Occipital lobe (tissue), 2 donors: ENCODE results near the gene TFE3. TPM values are rescaled to one million over a fixed set of nuclear protein-coding genes. Genes with fewer than 3 reads are reported as not detected.

Source experiments
- DNase-seq: peaks from one replicate; lab custom pipeline; 2025; lab: John Stamatoyannopoulos, UW
- total RNA-seq: library from RNA; depleted of rRNA; stranded (reverse); fragments of >200 nt; gene quantifications from one replicate; pipeline ENCODE4 v1.2.3, GENCODE V29; 2014

Gene TFE3, protein sequence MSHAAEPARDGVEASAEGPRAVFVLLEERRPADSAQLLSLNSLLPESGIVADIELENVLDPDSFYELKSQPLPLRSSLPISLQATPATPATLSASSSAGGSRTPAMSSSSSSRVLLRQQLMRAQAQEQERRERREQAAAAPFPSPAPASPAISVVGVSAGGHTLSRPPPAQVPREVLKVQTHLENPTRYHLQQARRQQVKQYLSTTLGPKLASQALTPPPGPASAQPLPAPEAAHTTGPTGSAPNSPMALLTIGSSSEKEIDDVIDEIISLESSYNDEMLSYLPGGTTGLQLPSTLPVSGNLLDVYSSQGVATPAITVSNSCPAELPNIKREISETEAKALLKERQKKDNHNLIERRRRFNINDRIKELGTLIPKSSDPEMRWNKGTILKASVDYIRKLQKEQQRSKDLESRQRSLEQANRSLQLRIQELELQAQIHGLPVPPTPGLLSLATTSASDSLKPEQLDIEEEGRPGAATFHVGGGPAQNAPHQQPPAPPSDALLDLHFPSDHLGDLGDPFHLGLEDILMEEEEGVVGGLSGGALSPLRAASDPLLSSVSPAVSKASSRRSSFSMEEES
- 8.1 TPM for total RNA-seq

DNA sequence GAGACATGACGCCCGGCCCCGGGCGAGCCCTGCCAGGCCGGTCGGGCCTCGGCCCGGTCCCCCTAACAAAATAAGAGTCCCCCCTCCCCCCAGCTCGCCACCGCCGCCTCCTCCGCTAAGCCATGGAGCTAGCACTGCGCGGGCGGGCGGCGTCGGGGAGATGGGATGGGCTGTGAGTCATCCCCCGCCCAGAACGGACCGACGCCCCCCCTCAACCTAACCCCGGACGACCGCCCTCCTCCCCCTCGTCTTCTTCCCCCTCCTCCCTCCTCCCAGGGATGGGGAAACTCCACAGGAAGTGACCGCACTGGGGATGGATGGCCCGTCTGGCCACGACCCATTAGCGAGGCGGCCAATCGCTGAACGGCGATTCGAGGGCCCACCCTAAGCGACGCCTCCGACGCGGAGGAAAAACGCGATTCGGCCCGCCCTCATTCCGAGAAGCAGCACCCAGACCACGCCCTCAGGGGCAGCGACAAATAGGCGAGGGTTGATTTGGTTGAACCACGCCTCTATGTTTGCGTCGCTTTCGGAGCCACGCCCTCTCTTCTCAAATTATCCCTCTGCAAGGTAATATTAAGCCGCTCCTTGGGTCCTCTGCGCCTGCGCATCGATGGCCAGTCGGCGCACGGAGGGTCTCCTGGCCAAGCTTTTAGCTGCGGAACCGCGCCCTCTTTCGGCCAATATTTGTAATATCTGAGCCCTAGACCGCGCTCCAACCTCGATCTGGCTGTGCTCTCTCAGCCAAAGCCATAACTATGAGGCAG, at the start of gene TFE3:
Gene TFE3 (minus strand): TSS at position 138 of the 767 bp plus-strand sequence. CDS start 131 bp downstream, at position 7.
- peak; percentile 93 for DNase-seq

DNA sequence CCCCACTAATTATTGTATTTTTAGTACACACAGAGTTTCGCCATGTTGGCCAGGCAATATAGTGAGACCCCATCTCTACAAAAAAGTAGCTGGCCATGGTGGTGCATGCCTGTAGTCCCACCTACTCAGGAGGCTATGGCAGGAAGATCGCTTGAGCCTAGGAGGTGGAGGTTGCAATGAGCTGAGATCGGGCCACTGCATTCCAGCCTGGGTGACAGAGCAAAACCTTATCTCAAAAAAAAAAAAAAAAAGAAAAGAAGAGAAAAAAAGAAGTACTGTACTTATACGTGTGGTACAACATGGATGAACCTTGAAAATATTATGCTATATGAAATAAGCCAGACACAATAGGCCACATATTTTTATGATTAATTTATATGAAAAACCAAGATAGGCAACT, 46.4 kb upstream of the TFE3 start:
- DNase-seq = no peak

DNA sequence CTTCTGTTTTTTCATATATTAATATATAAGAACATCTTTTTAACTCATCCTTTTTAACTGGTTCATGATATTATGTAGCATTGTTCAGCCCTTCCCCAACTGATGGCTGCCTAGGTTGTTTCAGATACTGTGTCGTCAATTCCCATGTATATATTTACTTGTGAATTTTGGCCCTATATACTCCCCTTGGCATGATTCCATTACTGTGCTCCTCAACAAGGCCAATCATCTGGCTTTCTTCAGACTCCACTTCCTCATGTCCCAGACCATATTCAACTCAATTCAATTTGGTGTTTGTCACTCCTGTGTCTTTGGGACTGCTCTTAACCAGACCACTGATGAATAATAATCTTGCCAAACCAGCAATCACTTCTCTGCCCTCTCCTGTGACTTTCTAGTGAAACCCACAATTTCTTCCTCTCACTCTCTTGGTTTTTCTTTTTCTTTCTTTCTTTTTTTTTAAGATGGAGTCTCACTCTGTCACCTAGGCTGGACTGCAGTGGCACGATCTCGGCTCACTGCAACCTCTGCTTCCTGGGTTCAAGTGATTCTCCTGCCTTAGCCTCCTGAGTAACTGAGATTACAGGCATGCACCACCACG, 39.2 kb upstream of the TFE3 start:
- no peak for DNase-seq

DNA sequence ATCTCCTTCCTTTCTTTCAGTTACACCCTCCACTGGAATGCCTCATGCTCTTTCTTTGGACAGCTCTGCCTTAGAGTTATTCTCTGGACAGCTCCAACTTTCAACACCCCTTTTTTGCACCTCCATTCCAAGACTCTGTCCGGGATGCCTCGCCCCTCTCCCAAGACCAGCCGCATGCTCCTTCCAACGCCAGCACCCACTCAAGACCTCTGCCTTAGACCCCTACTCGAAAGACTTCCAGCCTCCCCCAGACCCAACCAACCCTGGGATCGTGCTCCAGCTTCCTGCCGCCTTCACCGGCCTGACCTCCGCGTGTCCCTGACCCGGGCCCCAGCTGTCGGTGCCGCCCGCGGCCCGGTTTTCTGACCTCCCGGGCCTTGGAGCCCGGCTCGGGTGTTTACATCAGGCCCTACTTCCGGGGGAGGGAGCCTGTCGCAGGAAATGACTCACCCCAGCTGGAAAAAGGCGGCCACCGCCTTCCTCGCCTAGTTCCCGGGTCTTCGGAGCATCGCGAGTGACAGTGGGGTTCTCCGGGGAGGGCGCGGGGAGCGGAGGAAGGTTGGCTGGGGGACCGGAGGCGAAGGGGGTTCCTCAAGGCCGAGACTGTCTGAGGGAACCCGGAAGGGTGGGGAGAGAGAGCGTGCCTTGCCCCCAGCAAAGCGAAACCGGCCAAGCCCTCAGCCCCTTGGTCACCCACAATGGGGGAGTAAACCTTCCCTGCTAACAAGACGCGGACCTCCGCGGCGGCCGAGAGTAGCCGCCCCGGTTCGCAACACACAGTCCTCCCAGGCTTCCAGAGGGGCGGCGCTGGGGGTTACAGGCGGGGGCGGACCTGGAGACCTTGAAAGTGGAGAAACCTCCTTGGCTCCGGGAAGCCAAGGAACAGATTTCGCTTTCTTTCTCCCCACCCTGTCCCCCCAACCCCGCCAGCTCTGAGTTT, 36.6 kb upstream of the TFE3 start, which contains the start of gene WDR45:
Gene WDR45 (minus strand): TSS at position 399 of the 940 bp plus-strand sequence. CDS start 1,792 bp downstream, outside the sequence.
- DNase-seq = peak; percentile 64

DNA sequence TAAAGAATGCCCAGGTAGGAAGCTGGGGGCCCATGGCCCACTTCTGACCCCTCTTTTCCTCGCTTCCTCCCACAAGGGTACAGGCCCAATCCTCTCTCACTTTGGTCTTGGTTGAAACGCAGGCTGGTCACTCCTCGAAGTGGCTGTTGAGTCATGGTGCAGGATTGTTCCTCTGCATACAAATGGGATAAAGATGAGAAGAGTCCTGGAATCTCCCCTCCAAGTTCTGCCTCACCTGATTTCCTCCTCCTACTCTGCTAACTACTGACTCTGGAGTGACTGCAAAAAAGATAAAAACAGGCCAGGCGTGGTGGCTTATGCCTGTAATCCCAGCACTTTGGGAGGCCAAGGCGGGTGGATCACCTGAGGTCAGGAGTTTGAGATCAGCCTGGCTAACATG, 34.8 kb upstream of the TFE3 start:
- DNase-seq = no peak

DNA sequence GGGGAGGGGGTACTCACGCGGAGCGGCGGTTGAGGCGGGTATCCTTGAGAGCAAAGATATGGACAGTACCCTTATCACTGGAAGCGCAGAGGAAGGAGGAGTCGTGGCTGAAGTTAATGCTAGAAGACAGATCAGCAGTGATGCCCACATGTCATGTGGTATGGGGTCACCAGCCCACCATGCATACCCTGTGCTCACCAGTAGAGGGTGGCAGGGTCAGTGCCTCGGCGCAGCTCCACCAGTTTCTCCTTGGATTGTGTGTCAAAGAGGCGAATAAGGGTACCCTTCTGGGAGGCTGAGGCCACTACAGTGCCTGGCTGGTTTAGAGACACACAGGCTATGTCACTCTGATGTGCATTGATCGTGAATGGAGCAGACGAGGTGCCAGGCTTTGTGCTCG, 32.2 kb upstream of the TFE3 start:
- DNase-seq = no peak

DNA sequence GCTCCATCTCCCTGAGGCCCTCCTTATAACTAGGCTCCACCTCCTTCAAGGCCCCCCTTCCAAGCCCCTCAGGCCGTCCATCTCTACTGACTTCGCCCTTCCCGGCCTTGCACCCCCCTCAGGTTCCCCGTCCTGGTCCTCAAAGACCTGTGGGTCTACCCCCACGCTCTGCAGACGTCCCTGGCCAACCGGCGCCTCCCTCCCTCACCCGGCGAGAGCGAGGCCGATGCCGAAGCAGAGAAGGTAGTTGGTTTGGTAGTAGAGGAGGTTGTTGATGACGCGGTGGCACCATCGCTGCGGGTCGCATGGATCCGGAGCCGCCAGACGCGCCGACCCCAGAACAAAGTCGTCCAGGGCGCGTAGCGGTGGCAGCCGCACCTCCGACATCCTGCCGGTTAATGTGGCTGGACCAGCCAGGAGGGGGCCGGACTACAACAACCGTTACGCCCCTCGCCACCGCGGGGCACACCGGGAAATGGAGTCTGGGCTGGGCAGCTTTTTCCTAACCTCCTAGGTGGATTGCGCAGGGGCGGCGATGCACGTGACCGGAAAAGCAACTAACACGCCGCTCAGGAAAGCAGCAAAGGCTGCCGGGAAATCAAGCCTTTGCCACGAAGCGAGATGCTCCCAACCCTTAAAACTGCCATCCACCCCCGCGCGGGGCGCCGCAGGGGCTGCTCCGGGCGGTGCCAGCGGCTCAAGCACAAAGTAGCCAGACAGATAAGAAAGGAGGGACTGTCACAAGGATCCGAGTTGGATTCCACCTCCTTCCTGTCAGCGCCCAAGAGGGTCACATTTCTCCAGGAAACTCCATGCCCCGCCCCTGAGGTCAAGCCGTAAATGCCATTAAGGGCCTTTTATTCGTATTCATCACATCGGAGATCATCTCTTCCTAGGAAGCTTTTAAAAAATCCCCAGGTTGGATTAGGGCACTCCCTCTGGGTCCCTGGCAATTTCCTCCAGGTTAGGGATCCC, 30.7 kb upstream of the TFE3 start, which contains the start of gene PRAF2:
Gene PRAF2 (minus strand): TSS at position 402 of the 975 bp plus-strand sequence. CDS start 15 bp downstream, at position 387.
- DNase-seq = peak; percentile 82

DNA sequence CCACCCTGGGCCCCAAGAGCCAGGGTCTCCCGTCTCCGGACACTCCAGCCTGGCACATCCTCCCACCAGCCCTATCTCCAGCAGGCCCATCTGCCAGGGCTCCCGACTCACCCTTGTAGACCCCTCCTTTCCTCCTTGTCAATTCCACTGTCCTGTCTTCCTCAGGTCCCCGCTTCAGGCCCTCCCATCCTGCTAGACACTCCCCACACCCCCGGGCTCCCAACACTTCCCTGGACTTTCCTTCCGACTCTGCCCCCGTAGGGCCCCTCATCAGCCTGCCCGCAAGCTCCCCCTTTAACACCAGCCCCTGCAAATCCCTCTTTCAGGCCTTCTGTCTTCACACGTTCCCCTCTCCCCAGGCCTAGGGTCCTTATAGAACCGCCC, 29.5 kb upstream of the TFE3 start:
- DNase-seq = no peak

DNA sequence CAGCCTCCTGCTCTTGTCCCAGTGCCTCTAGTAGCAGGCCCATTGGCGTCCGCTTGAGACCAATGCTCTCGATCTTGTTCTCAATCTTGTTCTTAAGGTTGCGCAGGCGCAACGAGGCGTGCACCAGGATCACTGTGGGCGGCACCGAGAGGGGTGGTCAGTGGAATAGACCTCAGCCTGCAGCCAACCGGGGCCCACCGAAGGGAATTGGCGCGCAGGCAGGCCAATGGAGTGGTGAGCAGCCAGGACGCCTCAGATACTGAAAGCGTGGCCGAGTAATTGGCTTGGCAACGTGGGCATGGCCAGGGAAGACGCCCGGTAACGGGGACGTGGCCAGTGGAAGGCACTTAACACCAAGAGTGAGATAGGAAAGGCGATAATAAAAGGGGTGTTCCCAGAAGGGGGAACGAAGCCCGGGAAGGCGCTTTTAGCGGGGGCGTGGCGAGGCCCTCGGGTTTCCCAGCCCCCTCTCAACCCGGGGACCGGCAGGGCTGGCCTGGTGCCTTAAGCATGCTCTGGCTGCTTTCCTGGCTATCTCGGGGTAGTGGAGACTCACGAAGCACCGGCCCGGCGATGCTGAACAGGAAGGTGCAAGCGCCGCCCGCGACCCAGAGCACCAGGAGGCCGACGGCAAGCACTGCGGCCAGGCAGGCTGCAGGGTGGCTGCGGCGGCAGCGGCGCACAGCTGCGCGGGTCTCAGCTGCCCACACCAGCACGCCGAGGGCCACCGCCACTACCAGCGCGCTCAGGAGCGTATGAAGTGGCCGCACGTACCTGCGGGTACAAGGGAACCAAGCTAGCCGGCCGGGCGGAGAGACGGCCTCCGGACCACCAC, 28.9 kb upstream of the TFE3 start:
- peak; percentile 44 for DNase-seq

DNA sequence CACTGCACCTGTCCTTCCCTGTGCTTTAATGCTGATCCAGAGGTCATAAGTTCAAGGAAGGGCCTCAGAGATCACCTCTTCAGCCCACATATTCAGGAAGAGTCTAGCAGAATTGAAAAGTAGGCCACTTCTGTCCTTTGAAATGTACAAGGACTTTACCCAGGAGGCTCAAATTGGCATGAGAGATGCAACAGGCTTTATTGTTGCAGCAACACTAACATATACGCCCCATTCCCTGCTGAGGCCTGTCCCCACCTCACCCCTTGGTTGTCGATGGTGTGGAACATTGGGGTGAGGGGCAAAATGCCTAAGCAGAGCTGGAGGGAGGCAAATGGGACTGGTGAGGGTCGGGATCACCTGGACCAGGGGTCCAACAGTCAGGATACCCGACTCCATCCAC, 27.8 kb upstream of the TFE3 start:
- DNase-seq = no peak

DNA sequence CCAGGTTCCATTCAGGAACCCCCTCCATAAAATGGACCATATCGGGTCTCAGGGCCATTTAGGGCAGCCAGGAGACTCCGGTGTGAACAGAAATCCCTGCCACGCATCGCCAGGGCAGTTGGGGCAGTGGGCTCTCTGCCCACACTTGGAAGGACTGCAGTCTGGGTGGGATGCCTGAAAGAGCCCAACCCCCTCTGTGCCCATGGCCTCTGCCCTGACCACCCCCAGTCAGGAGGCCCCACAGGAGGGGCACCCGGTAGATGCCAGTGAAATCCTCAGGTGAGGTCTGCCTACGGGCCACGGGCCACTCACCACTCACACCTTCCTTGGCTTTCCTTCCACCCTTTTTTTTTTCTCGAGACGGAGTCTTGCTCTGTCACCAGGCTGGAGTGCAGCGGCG, 25.9 kb upstream of the TFE3 start:
- no peak for DNase-seq

DNA sequence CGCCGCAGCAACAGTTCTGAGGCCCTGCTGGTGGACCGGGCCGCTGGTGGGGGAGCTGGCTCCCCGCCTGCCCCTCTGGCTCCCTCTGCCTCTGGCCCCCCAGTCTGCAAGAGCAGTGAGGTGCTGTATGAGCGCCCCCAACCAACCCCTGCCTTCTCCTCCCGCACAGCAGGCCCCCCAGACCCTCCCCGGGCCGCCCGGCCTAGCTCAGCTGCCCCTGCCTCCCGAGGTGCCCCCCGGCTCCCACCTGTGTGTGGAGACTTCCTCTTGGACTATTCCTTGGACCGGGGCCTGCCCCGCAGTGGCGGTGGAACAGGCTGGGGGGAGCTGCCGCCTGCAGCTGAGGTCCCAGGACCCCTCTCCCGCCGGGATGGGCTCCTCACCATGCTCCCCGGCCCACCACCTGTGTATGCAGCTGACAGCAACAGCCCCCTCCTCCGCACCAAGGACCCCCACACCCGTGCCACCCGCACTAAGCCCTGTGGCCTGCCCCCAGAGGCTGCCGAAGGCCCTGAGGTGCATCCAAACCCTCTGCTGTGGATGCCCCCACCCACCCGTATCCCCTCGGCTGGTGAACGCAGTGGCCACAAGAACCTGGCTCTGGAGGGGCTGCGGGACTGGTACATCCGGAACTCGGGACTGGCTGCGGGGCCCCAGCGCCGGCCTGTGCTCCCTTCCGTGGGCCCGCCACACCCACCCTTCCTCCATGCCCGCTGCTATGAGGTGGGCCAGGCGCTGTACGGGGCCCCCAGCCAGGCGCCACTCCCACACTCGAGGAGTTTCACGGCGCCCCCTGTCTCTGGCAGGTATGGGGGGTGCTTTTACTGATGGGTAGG, 24.3 kb upstream of the TFE3 start:
- DNase-seq = no peak

DNA sequence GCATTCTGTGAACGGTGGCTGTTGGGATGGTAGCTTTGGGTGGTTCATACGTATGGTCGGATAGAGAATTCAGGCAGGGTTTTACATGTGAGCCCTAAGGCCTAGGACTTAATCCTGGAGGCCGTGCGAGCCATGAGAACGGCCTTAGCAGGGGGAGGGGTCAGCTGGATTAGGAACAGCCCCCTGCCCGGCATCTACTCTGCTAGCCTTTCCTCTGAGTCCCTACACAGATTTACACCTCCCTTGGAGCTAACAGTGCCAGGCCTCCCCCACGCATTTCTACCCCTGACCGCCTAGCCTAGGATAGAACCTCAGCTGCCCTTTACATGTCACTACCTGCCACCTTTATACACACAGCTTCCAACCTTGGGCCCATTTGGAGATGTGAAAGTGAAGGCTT, 23.5 kb upstream of the TFE3 start:
- no peak for DNase-seq

DNA sequence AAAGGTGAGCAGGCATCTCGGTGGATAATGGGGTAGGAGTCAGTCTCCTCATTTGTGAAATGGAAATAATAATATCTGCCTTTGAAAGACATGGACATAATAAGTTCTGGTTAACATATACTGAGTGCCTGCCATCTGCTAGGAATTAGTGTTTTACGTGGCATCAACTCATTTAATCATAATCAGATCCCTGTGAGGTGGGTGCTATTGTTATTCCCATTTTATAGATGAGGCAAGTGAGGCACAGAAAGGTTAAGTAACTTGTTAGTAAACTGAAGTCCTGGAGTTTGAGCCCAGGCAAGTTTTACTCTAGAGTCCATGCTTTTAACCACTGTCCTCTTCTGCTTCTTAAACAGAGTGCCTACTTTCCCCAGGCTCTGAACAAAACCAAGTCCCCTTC, 23.1 kb upstream of the TFE3 start:
- DNase-seq = no peak

DNA sequence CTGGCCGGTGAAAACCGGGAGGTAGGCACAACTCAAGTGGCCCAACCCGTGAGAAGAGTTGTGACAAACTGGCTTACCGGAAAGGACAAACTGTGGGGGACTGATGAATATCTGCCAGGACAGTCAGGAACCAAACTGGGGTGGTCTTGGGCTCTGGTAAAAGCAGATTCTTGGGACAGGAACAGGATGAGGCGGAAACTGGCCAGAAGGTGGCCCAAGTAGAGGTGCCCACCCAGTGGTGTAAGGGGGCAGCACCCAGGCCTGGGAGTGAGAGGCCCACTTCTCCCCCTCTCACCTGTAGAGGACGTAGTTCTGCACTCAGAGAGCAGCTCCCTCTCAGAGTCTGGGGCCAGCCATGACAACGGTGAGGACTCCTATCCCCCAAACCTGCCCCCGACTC, 21.6 kb upstream of the TFE3 start:
- no peak for DNase-seq

DNA sequence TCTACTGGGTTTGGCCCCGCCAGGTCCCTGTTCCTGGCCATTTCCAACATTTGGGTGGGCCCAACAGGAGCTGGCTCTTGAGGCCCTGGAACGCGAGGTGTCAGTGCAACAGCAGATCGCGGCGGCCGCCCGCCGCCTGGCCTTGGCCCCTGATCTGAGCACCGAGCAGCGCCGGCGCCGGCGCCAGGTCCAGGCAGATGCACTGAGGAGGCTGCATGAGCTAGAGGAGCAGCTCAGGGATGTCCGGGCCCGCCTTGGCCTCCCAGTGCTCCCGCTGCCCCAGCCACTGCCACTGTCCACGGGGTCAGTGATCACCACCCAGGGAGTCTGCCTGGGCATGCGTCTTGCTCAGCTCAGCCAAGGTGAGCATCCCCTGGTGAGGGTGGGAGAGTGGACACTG, 21.1 kb upstream of the TFE3 start:
- no peak for DNase-seq

DNA sequence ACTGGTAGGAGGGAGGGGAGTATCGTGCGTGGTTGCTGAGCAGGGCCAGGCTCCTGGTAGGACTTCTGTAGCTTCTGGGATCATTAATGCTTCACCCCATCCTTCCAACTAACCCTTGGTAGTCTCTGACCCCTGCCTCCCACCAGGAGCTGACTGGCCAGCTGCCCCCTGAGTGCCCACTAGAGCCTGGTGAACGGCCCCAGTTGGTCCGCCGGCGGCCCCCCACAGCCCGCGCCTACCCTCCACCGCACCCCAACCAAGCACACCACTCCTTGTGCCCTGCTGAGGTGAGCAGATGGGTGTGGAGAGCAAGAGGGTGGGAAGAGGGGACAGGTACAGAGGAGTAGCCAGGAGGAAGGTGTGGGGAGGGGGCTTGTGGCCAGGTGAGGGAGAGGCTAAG, 20.6 kb upstream of the TFE3 start:
- DNase-seq = no peak

DNA sequence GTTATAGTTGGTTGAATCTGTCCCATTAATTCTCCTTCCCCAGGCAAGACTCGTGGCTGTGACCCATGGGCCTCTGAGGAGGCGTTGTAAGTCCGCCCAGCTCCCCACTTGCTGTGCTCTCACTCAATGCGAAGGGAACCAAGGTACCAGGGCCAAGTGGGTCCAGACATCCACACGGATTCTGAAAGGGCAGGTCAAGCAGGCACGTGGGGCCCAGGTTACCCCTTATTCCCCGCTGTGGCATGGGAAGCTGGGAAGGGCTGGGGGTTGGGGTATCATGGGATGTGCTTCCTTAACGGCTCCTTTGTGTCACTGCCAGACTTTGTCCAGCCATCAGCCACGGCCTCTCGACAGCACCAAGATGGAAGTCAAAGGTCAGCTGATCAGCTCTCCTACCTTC, 18.8 kb upstream of the TFE3 start:
- DNase-seq = no peak
